Stimulated activated CD4-positive, alpha-beta T cell treated with anti-CD3 and anti-CD28 coated beads, Interleukin-1b, Interleukin-23, amount 100 ng/mL, for 1 hour (primary cell): ENCODE data around the gene PRKCE.

ENCODE experiments used
- DNase-seq, 2 donors: peaks; one replicate each; pipeline ENCODE4 v3.0.0-alpha.2; 2020; ENCODE audit warnings: low read depth in 2 of 2

The PRKCE gene

DNA sequence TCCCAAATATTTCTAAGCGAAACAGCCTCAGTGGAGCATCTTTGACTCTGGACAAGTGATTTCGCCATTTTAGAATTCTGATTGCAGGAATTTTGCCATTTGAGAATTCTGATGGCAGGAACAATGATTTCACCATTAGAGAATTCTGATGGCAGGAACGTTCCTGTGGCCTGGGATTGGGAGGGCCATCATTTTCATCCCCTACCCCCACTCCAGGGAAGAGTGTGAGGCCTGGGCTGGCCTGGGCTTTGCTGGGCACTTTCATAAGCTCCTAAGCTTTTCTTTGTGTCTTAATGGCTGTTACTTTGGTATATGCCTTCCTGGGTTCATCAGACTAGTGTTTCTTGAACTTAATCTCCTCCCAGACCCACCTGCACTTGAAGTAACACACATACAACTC, 516.4 kb downstream of the PRKCE start:
- DNase-seq = no peak

DNA sequence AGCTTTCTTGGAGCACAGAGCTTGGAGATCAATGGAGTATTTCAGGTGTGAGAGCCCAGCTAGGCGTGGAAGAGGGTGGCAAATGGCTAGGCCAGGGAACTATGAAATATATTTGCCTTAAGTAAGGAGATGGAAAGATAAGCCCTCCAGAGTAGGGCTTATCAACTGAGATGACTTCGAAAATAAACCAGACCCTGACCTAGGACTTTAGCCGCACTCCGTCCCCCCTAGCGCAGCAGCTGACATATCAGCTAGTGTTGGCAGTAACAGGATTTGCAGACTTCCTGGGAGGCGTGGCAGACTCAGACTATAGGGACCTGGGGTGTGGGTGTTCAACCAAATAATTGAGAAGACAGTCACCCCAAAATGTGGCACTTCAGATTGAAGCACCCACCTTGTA, 518.0 kb downstream of the PRKCE start:
- no peak for DNase-seq

DNA sequence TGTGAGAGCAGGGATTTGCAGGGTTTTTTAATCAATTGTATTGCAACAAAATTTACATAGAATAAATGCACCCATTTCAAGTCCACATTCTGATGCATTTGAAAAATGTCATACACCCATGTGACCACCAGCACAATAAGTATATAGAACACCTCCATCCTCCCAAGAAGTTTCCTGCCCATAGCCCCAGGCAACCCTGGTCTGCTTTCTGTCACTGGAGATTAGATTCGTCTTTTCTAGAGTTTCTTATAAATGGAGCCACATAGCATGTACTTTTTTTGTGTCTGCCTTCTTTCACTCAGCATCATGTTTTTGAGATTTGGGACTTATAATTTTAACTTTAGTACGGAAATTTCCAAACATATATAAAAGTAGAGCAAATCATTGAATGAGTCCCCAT, 518.6 kb downstream of the PRKCE start:
- DNase-seq = no peak

DNA sequence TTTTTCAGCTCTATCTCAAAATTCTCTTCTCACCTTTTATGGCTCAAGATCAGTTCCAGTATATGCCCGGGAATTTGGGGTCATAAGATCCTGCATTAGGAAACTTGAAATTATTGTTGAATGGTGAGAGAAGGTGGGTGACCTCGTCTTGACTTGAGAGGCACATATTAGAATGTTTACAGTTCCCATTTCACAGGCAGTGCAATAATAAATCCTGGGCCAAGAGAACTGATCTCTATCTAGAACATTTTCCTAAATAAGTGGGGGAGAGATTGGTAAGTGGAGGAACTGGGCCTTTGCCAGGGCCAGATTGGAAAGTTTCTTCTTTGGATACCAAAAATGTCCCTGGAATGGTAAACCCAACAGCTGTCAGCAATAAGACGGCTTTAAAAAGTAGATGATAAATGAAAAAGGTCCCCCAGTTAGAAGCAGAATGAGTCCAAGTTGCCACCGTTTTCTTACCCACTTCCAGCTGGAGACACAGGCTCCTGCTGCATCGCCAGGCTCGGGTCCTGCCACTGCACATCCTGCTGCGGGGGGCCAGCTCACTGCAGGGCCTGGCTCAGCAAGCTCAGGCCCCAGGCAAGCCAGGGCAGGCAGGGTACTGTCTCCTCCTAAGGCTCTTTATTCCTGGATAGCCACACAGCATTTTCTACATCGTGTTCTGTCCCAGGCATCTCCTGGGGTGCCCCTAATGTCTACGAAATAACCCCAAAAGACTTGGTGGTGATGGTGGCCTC, 519.3 kb downstream of the PRKCE start:
- no peak for DNase-seq

DNA sequence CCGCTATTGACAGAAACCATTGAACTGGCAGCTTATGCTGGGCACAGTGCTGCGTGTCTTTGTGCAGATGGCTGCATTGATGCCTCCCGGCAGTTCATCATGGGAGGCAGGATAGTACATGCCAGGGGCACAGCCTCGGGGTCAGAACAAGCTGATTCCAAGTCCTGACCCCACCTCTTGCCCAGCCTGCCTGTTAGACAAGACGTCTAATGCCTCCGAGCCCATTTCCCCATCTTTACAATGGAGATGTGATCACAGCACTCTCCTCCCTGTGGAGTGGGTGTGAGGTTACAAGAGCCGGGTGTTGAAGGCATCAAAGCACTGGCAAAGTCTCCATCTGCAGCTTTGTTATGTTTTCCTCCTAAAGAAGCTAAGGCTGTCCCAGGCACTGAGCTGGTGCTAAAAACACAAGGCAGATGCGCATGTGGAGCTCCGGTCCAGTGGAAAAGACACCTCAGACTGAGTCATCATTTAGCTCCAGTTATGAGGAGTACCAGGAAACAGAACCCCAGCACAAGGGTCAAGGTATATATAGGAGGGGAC, 520.0 kb downstream of the PRKCE start:
- DNase-seq = no peak

DNA sequence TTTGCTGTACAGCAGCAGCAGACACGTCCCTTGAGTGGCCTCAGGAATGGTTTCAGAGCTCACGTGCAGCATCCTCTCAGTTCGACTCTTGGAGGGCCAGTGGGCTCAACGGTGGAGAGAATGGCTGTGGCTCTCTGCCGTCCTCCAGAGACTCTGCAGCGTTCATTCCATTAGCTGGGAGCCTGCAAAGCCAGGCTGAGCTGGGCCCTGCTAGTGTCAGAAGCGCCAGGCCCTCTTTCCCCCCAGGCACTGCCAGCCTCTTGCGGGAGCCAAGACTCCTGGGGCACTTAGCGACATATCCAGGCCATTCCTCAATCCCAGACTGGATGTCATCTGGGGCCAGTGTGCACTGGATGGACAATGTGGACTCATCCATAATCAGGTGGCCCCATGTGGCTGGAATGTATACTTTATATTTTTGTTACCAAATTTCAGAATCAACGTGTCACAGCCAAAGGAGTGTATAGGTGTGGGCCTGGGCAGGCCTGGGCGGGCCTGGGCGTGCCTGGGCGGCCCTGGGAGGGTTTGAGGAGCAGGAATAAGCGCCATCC, 520.6 kb downstream of the PRKCE start:
- no peak for DNase-seq

DNA sequence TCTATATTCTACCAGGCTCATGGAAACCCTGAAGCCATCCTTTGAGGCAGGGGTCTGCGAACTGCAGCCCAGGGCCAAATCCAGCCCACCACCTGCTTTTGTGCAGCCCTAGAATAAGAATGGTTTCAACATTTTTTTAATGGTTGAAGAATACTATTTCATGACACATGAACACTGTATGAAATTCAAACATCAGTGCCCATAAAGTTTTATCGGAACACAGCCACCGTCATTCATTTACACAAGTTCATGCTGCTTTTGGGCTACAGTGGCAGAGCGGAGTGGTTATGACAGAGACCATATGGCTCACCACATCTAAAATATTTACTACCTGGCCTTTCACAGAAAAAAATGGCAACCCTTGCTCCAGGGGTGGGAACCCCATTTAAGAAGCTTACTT, 521.6 kb downstream of the PRKCE start:
- DNase-seq = no peak

DNA sequence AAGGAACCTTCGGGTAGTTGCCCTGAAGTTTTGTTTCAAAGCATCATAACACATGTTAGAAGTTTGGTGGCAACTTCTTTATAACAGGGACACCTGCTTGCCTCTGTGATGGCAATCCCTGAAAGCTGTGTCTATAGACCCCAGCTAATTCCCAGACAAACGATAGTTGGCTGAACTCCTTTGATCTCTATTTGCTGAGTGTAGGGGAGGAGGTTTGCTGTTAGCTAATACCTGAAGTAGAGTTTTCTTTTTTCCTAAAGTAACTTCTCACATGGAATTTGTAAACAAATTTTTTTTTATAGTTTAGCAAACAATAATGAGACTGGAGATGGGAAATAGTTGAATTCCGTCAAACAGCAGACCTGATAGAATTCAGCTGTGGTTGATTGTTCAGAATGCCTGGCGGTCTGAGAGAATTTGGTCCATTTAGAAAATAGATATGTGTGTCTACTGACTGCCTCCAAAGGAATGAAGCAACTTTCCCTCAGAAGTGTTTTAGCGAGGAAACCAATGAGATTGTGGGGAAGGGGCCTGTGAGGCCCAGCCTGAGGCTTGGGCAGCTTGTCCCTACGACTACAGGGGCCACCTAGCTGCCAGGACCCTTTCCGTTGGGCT, 522.3 kb downstream of the PRKCE start:
- DNase-seq = no peak

DNA sequence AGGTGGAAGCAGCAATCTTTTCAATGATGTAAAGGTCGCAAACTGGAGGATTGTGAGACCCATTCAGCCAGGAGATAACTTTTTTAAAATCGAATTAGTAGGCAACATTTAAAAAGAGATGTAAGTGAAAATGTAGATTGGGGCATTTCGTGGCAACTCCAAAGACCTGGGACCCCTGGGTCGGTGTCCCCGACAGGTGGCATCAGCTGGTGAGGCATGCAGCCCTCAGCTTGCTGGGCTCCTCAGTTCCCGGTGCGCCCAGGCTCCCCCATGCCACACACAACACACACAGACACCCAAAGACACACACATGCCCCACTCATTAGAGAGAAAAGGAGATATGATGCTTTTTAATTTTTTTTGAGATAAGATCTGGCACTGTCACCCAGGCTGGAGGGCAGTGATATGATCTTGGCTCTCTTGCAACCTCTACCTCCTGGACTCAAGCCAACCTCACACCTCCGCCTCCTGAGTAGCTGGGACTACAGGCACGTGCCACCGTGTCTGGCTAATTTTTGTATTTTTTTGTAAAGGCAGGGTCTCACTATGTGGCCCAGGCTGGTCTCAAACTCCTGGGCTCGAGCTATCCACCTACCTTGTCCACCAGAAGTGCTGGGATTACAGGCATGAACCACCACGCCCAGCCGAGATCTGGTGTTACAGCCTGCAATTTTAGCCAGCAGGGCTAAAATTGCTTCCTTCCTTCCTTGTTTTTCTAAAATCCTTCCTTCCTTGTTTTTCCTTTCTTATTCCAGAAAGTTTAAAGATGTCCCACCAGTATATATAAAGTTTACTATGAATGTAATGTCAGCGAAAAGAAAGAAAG, 523.1 kb downstream of the PRKCE start:
- DNase-seq = no peak

DNA sequence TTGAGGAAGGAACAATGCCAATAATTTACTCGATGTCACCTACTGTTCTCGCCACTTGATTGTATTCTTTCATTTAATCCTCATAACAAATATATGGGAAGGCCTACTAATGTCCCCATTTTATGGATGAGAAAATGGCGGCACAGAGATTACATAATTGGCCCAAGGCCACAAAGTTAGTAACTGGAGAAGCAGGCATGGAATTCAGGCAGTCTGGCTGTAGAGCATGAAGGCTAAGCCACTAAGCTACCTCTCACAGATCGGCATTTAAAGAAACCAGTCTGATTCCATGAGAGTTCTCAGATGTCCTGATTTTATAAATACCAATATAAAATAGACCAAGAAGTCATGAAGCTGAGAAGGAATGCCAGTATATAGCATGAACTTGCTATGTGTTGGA, 523.9 kb downstream of the PRKCE start:
- DNase-seq = no peak

DNA sequence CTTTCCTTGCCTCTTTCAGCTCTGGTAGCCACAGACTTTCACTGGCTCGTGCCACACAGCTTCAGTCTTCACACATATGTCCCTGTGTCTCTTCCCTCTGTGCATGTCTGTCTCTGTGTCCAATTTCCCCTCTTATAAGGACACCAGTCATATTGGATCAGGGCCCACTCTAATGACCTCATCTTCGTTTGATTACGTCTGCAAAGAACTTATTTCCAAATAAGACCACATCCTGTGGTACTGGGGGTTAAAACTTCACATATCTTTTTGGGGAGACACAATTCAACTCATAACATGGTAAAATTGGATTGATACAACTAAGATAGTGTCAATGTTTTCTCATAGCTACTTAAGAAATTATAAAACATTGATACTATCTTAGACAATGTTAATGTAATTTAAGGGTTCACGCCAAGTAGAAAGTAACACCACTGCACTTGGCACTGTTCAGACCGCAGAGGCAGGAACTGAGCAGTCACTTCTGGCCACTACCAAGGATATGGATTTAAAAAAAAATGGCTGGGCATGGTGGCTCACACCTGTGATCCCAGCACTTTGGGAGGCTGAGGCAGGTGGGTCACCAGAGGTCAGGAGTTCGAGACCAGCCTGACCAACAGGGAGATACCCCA, 526.1 kb downstream of the PRKCE start:
- no peak for DNase-seq

DNA sequence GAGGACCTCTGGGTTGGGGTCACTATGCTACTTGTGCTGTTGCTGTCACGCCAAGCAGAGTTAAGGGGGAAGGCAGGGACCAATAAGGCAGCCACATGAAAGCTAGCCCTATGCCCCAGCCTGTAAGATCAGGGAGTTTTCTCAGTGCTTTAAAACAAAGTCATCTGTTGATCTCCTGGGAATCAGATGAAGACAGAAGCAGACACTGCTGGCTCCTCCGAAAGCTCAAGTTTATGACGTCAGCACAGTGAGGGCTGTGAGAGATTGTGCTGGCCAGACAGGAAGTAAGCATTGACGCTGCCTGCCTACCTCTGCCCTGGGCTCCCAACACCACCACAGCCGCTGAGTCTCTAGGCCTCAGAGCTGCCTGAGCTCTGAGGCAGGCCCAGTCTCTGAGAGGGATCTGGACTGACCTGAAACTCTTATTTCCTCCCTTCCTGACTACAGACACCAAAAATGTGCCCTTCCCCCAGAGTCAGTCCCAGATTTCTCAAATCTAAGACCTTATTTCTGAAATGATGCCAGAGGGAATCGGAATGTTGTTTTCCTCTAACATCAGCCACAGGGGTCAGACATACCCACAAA, 527.7 kb downstream of the PRKCE start:
- DNase-seq = peak in 1 of 2 donors; percentile 4

DNA sequence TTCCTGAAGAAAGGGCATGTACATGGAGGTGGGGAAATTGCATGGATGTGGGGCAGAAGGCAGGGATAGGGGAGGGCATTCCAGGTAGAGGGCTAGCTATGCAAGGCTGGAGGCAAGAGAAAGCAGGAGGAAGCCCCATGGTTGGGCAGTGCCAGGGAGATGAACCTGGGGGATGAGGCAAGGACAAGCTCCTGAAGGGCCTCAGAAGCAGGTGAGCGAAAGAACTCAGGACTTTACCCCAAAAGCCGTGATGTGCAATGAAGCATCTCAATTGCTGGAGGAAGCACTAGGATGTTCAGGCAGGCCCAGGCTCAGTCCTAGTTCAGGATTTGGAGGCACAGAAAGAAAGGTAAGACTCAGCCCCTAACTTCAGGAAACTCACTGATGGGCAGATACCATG, 528.7 kb downstream of the PRKCE start:
- no peak for DNase-seq

DNA sequence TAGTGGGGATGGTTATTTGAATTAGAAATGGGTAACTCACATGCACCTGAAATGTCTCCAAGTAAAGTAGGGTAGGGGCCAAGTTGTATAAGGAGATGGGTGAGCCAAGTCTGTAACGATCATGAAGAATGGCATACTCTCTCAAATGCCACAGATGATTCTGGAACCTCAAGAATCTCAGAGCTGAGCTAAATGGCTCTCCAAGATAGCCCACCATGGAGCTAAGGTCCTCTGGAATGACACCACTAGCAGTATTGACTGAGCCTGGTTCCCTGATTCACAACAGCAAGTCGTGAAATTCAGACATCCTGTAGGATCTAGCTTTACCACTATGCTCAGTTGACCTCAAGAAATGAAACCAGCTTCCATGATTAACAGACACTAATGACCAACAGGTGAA, 529.8 kb downstream of the PRKCE start:
- no peak for DNase-seq

DNA sequence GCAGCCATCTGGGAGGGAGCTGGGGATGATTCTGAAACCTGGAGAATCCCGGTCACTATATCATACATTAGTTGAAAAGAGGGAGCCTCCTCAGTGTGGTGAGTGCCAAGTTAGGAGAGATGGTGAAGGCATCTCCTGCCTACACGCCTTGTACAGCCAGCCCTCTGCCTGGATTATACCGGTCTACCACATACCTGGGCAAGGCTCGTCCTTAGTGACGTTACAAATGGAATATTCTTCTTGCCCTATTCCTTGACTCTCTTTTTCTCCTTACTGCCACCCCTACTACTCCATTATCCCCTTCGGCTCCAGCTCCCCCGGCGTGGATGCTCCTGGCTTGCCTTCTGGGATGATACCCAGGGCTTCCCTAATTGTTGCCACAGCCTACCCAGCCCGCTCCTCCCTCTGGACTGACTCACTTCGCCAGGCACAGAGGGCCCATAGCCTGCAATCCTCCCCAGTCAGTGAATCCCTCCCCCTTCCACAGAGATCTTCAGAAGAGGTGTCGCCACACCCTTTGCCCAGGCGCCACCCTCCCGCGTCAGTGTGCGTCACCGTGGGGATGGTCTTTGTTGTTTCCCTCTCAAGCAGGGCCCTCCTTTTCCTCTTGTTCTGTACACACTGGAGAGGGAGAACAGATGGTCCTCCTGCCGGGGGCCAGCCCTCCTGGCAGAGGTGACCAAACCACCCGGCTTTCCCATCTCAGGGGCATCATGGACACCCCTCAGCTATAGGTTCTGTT, 530.5 kb downstream of the PRKCE start:
- no peak for DNase-seq

DNA sequence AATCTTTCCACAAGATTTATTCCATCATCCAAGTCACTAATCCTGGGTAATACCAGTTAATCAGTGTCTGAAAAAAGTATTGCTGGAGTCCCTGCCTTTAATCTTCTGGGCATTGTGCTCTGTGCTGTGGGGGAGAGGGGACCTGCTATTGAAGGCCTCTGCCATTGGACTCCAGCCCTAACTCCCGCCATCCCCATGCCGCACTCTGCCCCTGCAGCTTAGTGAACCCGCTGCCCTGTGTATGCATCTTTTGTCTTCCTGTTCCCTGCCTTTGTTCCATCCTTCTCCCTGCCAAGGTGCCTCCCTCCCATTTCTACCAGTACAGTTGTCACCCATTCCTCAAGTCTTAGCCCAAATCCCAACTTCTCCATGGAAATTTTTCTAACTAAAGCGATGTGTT, 532.0 kb downstream of the PRKCE start:
- DNase-seq = no peak

DNA sequence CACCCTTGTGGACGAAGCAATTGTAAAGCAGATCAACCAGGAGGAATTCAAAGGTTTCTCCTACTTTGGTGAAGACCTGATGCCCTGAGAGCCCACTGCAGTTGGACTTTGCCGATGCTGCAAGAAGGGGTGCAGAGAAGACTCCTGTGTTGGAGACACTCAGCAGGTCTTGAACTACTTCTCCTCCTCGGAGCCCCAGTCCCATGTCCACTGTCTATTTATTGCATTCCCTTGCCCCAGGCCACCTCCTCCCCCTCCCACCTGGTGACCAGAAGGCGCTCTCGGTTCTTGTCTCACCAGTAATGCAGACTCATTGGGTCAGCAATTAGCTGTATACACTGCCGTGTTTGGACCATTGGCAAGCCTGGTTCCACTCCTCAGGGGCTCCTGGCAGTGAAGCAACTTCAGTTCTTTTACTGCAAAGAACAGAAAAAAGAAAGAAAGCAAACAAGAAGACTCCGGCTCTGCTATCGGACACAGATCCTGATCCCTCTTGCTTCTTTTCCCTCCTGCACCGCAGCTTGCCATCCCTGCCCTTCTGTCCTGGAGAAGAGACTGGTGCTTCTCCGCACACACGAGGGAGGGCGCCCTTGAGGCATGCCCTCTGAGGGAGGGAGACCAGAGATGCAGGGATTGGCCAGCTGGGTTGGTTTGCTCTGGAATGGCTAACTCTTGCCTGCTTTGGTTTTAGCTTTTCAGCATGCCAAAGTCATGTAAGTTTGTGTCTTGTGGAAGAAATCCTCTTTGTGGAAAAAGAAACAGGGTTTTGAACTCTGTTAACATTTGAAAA, 533.5 kb downstream of the PRKCE start:
- DNase-seq = no peak

DNA sequence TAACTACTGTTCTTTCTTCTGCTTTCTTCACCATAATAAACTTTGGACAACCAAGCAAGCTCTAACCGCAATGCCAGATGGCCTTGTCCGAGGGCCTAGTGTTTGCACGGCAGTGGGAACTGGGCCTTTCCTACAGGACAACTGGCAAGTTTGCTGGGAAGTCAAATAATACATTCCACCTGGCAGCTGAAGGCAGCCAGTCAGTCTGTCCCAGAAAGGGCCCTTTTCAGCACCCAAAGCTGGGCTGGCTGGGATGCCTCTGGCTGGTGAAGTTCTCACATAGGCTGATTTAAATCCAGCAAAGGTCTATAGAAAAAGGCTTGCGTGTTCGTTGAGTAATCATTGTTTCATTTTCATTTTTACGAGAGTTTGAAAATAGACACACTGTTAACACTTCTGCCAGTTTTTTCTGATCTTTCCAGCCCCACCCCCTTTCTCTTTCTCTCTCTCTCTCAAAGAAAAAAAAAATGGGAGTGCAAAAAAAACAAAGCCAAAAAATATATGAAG, 535.7 kb downstream of the PRKCE start:
- DNase-seq = no peak

DNA sequence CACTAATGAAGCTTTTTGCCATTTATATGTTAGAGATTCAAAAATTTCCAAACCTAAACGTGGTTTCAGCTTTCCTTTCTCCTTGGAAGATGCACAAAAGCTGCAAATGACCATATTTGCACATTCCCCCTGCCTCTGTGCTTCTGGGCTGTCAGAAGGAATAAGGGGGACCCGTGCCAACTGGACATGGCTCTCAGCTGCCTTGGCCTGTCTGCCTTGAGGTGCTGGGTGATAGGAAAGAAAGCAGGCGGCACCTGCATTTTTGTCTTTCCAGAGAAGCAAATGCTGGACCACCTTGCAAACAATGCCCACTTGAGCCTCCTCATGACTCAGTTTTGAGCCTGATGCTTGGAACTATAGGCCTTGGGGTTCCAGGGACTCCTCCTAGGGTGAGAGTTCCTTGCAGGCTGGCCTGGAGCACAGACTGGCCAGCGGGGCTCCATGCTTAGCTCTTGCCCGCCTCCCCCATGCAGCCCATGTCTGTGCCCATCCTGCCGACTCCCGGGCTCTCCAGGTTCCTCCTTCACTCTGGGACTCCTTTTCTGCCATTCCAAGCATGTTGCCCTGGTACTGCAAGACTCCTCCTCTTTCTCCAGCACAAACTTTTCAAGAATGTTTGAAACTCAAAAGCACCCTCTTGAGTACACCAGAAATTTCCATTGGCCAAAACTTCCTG, 536.7 kb downstream of the PRKCE start:
- no peak for DNase-seq
